ENCODE results near the gene SYAP1.

GRCh38 chrX:16797358-16797757 lies 77.9 kb downstream of the SYAP1 start:
- TF ChIP-seq, protein P1, sequence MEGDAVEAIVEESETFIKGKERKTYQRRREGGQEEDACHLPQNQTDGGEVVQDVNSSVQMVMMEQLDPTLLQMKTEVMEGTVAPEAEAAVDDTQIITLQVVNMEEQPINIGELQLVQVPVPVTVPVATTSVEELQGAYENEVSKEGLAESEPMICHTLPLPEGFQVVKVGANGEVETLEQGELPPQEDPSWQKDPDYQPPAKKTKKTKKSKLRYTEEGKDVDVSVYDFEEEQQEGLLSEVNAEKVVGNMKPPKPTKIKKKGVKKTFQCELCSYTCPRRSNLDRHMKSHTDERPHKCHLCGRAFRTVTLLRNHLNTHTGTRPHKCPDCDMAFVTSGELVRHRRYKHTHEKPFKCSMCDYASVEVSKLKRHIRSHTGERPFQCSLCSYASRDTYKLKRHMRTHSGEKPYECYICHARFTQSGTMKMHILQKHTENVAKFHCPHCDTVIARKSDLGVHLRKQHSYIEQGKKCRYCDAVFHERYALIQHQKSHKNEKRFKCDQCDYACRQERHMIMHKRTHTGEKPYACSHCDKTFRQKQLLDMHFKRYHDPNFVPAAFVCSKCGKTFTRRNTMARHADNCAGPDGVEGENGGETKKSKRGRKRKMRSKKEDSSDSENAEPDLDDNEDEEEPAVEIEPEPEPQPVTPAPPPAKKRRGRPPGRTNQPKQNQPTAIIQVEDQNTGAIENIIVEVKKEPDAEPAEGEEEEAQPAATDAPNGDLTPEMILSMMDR (IDR thresholded peaks at IDR 0.05) = no peak
- TF ChIP-seq EZH2 (IDR thresholded peaks at IDR 0.05; ENCODE audit: borderline replicate concordance, insufficient read depth, low read depth, low read length, poor library complexity, severe bottlenecking) = no peak

Measured in B cell (primary cell).